HG02981 (cell line): ENCODE data around the gene PTPRN2.
"Not testable (repeated sequence)": the region's sequence is repeated elsewhere in the genome, so short reads cannot be mapped to it uniquely, and the experiment has no call there.

ENCODE experiments used
- ATAC-seq: cut with Tn5 transposase; IDR thresholded peaks from one replicate; pipeline ENCODE4 v1.9.1; 2021; ENCODE audit warnings: mild to moderate bottlenecking, moderate library complexity; ENCODE audit not compliant: unreplicated experiment

The PTPRN2 gene

GRCh38 chr7:158473221-158473620 is 114.4 kb downstream of the PTPRN2 start:
- no peak for ATAC-seq

GRCh38 chr7:158472596-158472995 is 115.0 kb downstream of the PTPRN2 start:
- ATAC-seq: no peak

DNA sequence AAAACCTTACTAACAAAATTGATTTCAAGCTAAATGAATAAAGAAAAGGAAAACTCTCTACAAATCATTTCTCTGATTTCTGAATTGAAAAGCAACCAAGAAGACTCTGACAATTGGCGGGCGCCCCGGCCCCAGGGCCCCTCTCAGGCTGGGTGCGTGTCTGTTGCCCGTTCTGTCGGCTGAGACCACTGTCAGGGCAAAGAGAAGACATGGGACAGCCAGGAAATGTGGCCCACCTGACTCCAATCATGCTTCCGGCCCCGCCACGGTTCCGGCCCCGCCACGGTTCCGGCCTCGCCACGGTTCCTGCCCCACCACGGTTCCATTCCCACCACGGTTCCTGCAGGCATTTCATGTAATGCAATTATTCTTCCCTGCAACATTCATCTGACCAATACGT is 115.9 kb downstream of the PTPRN2 start:
- ATAC-seq: no peak

DNA sequence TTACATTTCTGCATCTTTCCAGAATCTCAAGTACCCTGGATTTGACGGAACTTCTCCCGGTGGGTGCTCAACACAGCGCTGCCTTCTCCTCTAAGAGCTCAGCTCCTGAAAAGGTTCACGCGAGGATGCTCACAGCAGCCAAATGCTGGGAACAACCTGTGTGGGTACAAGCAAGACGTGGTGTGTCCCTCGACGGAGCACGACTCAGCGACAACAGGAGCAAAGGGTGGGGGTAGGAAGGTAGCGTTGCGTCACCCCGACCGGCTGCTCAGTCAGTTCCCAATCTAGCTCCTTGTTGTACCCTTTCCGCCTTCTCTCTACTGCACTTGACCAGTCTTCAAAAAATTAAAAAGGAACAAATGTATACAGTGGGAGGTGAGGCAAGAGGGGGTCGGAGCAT is 117.3 kb downstream of the PTPRN2 start:
- ATAC-seq: no peak

DNA sequence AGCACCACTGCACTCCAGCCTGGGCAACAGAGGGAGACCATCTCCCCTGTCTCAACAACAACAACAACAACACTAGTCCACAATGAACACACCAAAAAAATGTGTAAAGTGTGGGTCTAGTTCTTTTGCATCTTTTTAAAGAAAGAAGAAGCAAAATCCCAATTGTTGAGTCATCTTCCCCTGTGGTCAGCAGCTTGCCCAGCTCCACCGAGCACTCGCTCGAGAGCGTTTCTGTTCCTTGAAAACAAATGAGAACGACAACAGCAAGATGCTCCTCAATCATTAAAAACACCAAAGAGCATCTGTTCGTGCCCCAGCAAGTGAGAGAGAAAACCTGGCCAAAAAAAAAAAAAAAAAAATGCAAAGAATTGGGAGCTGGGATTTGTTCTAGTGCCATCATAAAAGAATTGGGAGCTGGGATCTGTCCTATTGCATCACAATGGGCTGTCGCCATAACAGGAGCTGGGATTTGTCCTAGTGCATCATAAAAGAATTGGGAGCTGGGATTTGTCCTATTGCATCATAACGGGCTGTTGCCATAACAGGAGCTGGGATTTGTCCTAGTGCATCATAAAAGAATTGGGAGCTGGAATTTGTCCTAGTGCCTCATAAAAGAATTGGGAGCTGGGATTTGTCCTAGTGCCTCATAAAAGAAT is 118.1 kb downstream of the PTPRN2 start:
- ATAC-seq: no peak

DNA sequence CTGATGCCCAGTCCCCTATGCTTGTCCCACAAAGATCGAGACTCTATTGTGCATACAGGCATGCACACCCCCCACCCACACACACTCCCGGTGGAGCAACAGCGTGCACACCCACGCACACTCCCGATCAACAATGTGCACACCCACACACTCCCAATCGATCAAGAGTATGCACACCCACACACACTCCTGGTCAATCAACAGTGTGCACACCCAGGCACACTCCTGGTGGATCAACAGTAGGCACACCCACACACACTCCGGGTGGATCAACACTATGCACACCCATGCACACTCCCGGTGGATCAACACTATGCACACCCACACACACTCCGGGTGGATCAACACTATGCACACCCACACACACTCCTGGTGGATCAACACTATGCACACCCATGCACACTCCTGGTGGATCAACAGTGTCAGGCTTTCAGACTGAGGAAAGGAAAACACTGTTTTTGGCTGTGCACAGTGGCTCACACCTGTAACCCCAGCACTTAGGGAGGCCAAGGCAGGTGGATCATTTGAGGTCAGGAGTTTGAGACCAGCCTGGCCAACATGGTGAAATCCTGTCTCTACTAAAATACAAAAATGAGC is 118.8 kb downstream of the PTPRN2 start:
- no peak for ATAC-seq

GRCh38 chr7:158468181-158468580 is 119.4 kb downstream of the PTPRN2 start:
- no peak for ATAC-seq

DNA sequence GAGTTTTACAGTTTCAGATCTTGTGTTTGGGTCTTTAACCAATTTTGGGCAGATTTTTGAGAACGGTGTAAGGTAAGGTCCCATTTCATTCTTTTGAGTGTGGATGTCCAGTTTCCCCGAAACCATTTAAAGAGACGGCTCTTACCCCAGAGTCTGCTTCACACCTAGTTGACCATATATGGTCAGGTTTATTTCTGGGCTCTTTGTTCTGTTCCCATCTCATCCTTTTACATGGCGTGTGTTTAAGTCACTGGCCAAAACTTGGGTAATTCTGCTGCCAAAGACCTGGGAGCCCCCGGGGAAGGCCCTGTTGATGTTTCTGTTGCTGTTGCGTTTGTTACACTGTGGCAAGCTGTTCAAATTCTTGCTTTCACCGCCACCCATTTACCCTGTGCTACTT is 120.1 kb downstream of the PTPRN2 start:
- no peak for ATAC-seq

DNA sequence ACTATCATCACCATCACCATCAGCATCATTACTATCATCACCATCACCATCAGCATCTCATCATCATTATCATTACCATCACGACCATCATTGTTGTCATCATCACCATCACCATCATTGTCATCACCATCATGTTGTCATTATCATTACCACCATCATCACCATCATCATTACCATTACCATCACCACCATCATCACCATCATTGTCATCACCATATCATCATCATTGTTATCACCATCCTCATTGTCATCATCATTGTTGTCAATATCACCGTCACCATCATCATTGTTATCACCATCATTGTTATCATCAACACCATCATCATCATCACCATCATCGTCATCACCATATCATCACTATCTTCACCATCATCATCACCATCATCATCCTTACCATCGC is 124.3 kb downstream of the PTPRN2 start:
- ATAC-seq: no peak

DNA sequence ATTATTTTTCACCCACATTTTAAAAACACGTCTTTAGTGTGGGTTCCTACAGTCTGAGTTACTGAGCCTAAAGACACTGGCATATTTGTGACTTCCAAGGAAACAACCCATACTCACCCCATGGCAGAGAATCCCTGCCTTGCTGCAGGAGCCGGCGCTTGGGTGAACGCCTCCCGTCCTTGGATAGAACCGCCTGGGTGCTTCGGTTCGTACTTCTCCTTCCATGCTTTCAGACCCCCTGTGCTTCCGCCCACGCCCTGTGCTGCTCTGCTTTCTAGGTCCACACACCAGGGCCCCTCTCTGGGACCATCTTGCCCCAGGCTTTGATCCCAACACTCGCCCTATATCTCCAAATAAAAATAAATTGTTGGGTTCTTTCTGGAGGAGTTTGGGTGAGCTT is 125.8 kb downstream of the PTPRN2 start:
- ATAC-seq: no peak

DNA sequence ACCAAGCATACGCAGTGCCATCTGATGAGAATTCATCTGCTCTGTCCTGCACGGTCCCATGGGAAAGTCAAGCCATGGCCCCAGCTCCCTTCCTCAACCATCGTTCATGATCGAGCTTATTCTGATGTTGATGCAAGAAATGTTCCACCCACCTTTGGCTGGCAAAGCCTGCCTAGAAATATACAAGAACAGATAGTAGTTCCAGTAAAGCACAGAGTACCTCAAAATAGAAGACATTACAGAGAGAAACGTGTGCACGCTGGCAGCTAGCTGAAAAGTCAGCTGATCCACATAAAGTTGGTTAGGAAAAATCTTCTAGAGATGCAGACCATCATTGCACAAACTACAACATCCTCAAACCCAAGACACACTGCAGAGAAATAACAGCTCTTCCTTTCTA is 127.0 kb downstream of the PTPRN2 start:
- ATAC-seq: no peak

DNA sequence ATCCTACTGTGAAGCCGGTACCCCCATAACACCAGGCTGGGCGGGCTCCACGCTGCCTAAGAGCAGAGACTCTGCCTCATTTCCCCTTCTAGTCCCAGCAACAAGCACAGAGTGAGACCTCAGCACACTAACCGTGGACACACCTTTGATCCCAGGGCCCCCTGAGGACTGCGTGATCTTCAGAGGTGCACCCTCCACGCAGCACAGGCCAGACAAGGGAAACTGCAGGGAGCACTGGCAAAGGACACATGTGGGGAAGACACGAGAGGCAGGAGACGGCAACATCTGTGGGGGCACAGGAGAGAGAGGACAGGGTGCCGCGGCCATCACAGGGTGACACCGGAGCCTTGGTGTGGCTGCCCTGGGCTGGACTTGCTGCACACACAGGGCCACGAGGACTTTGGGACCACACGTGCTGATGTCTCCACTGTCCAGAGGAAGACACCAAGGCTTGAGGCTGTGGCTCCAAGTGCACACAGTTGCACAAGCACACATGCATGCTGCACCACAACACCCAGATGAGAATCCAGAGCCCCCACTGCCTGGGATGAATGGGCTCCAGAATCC is 128.8 kb downstream of the PTPRN2 start:
- ATAC-seq: no peak

DNA sequence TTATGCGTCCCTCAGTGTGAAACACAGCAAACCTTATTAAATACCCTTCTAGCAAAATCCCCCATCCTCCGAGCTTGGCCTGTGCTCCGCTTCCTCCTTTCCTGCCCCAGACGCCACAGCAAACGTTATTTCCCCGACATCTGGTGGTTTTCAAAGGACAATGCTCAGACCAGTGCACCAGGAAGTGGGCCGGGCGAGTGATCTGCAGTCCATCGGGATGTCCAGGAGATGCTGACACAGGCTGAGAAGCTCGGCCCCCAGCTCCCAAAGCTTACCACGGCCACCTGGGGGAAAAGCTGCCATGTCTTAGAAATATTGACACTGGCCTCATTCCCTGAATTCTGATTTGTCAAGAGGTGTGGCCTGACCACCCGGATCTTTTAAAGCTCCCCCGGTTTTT is 129.5 kb downstream of the PTPRN2 start:
- no peak for ATAC-seq

- ATAC-seq: not testable (repeated sequence)
These were observed 130.0 kb downstream of the PTPRN2 start for GRCh38 chr7:158457586-158457985.

GRCh38 chr7:158454631-158455030 is 133.0 kb downstream of the PTPRN2 start:
- ATAC-seq: no peak

DNA sequence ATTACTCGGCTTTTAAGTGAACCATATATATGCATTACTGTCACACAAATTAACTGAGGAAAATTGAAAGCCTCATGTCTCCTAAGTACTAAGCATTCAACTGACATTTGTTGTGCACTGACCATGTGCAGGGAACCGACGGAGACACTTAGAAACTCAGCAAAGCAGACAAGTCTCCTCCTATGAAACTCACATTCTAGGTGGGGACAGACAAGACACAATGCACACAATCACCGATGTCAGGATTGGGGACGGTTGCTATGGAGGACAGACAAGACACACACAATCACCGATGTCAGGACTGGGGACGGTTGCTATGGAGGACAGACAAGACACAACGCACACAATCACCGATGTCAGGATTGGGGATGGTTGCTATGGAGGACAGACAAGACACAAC is 134.0 kb downstream of the PTPRN2 start:
- ATAC-seq: no peak

DNA sequence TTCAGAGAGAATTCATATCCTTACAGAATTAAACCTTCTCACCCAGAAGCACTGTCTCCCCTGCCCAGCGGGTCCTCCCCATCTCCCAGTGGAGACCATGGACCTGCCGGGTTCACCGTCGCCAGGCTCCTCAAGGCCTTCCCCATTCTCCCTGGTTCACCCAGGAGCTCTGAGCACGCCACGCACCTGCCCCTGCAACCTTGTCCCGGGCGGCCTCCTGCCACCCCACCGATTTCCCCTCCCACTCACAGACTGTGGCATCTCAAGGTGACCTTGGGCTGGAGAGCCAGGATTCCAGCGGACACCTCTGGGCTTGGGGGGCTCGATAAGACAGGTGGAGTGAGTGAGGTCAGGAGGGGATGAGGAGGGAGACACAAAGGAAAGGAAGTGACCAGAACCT is 135.3 kb downstream of the PTPRN2 start:
- no peak for ATAC-seq

DNA sequence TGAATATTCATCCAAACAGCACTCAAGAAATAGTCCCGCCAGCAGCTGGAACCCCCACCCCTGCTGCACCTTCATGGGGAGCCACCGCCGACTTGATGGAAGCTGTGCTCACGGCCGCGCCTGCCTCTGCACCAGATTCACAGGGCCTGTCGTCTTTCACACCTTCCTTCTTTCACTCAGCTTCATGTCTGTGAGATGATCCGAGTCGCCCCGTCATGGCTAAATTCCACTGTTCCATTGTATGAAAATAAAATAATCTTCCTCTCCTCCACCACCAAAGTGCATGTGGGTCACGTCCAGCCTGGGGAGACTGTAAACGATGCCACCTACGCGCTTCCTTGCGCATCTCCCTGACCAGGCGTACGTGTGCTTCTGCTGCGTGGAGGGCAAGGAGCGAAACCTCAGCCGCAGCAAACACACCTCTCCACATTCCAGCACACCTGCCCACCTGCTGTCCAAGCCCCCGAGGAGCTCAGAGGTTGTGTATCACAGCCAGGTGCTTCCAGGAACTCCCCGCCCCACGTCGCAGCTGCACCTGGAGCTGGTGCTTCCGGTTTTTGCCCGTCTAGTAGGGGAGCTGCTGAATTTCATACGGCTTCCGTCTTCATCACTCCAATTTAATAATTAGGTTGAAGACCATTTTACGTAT is 137.0 kb downstream of the PTPRN2 start:
- no peak for ATAC-seq

- no peak for ATAC-seq
These were observed 137.7 kb downstream of the PTPRN2 start for GRCh38 chr7:158449942-158450341.

DNA sequence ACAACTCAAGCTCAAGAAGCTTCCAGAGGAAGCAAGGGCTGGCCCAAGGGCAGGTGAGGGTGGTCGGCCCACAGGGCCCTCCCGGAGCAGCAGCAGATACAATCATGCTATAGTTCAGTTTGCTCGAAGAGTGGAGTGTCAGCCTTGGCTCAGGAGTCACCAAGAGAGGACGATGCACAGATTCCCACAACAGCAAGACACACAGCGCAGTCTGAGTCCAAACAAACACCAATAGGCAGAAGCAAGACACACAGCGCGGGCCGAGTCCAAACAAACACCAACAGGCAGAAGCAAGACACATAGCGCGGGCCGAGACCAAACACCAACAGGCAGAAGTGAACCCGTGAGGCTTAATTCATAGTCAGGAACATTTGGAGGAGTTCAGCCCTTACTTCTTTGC is 138.4 kb downstream of the PTPRN2 start:
- no peak for ATAC-seq

GRCh38 chr7:158448430-158449100 is 139.1 kb downstream of the PTPRN2 start:
- no peak for ATAC-seq
